ENCODE data around the gene ADARB2. TPM values are rescaled to one million over a fixed set of nuclear protein-coding genes. Genes with fewer than 3 reads are reported as not detected.

ADARB2 gene
- total RNA-seq, 1 donor from 2014 or later = 0.80 TPM

- ATAC-seq (no peak), DNase-seq (no peak)
- Histone ChIP-seq H3K9me3 (no peaks in the 10 kb centered on the region), H3K36me3 (no peaks in the 10 kb centered on the region), H3K27me3 (ENCODE audit: low read depth) (no peaks in the 10 kb centered on the region), H3K4me1 (no peaks in the 10 kb centered on the region), H3K27ac (no peak overlapping the region), H3K4me3 (no peak overlapping the region)
- intact Hi-C loops (cut with DNase I) = no loop called here
- TF ChIP-seq, protein P1, sequence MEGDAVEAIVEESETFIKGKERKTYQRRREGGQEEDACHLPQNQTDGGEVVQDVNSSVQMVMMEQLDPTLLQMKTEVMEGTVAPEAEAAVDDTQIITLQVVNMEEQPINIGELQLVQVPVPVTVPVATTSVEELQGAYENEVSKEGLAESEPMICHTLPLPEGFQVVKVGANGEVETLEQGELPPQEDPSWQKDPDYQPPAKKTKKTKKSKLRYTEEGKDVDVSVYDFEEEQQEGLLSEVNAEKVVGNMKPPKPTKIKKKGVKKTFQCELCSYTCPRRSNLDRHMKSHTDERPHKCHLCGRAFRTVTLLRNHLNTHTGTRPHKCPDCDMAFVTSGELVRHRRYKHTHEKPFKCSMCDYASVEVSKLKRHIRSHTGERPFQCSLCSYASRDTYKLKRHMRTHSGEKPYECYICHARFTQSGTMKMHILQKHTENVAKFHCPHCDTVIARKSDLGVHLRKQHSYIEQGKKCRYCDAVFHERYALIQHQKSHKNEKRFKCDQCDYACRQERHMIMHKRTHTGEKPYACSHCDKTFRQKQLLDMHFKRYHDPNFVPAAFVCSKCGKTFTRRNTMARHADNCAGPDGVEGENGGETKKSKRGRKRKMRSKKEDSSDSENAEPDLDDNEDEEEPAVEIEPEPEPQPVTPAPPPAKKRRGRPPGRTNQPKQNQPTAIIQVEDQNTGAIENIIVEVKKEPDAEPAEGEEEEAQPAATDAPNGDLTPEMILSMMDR (IDR thresholded peaks at IDR 0.05) = no peak
Measured at GRCh38 chr10:1683649-1684048, 53.7 kb downstream of the ADARB2 start.

GRCh38 chr10:1679821-1680650, 57.3 kb downstream of the ADARB2 start:
- H3K36me3 ChIP-seq = no peaks in the 10 kb centered on the region
- ATAC-seq (no peak), DNase-seq (no peak)
- TF ChIP-seq, protein P1 (IDR thresholded peaks at IDR 0.05) = no peak
- intact Hi-C loops (cut with DNase I) = no loop called here
- H3K4me1 ChIP-seq = no peaks in the 10 kb centered on the region
- no peak overlapping the region for H3K27ac ChIP-seq
- H3K4me3 ChIP-seq = no peak overlapping the region
- H3K27me3 ChIP-seq (ENCODE audit: low read depth) = no peaks in the 10 kb centered on the region
- no peaks in the 10 kb centered on the region for H3K9me3 ChIP-seq

GRCh38 chr10:1678084-1678483, 59.2 kb downstream of the ADARB2 start:
- no peak for ATAC-seq
- no peaks in the 10 kb centered on the region for H3K9me3 ChIP-seq
- no peak for DNase-seq
- no peaks in the 10 kb centered on the region for H3K27me3 ChIP-seq (ENCODE audit: low read depth)
- H3K27ac ChIP-seq = no peak overlapping the region
- TF ChIP-seq, protein P1 (IDR thresholded peaks at IDR 0.05) = no peak
- intact Hi-C loops (cut with DNase I) = no loop called here
- no peaks in the 10 kb centered on the region for H3K4me1 ChIP-seq
- no peaks in the 10 kb centered on the region for H3K36me3 ChIP-seq
- H3K4me3 ChIP-seq = no peak overlapping the region

DNA sequence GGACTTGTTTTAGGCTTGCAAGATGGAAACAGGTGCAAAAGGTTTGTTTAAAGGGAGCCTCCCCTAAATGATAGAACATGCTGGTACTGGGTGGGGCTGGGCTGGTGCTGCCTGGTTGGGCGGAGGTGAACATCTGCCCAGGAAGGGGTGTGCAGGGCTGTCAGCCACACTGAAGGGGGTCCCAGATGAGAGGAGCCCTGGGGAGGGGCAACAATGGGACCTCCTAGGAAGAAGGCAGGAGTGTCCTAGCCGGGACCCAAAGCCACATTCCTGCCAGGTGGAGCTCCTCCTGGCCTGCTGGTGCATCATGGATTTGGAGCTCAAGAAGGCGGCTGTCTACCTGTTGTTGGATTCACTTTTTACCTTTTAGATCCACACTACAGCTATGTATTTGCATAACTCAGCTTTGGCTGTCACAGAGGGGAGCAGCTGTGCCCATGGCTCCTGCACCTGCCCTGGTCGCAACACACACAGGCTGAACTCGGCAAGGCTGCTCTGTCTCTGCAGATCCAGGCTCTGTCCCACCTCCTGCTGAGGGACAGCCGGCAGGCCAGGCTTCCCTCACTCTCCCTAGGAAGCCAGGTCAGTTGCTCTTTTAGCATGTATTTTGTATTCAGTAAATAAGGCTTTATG, 59.9 kb downstream of the ADARB2 start:
- Histone ChIP-seq H3K9me3 (no peaks in the 10 kb centered on the region), H3K27me3 (ENCODE audit: low read depth) (no peaks in the 10 kb centered on the region), H3K4me1 (no peaks in the 10 kb centered on the region), H3K4me3 (no peak overlapping the region), H3K27ac (no peak overlapping the region), H3K36me3 (no peaks in the 10 kb centered on the region)
- TF ChIP-seq, protein P1 (IDR thresholded peaks at IDR 0.05) = no peak
- DNase-seq = no peak
- intact Hi-C loops (cut with DNase I) = no loop called here
- no peak for ATAC-seq

GRCh38 chr10:1674501-1674900, 62.8 kb downstream of the ADARB2 start:
- Histone ChIP-seq H3K27me3 (ENCODE audit: low read depth) (no peaks in the 10 kb centered on the region), H3K4me3 (no peak overlapping the region), H3K27ac (no peak overlapping the region), H3K4me1 (no peaks in the 10 kb centered on the region), H3K9me3 (no peaks in the 10 kb centered on the region), H3K36me3 (no peaks in the 10 kb centered on the region)
- ATAC-seq (no peak), DNase-seq (no peak)
- TF ChIP-seq, protein P1 (IDR thresholded peaks at IDR 0.05) = no peak
- intact Hi-C loops (cut with DNase I) = no loop called here
